BJ (cell line): ENCODE results near the gene ISY1. TPM values are rescaled to one million over a fixed set of nuclear protein-coding genes. Genes with fewer than 3 reads are reported as not detected.
"Not testable (repeated sequence)": the region's sequence is repeated elsewhere in the genome, so short reads cannot be mapped to it uniquely, and the experiment has no call there.

Source experiments
- CTCF ChIA-PET: fragments of 350-600 bp; formaldehyde crosslinking; extraction: SDS; loops from one replicate; lab custom pipeline; 2021; ENCODE audit warnings: antibody characterized with exemption, inconsistent platforms; lab: Yijun Ruan, JAX
- POLR2A ChIA-PET: fragments of 300-600 bp; sonication (Branson Sonifier 250); formaldehyde crosslinking; extraction: SDS; loops from one replicate; lab custom pipeline; 2021; ENCODE audit warnings: antibody characterized with exemption; lab: Charles Lee
- DNase-seq: peaks from one replicate; pipeline ENCODE4 v3.0.0-alpha.2; 2011; ENCODE audit warnings: low read depth
- H3K27me3 ChIP-seq: 2 replicates; pipeline ENCODE4 v1.6.0; 2011; ENCODE audit warnings: low read length; ENCODE audit not compliant: control insufficient read depth, insufficient read depth
- H3K36me3 ChIP-seq: 2 replicates; pipeline ENCODE4 v1.5.1; 2011; ENCODE audit warnings: low read length; ENCODE audit not compliant: control insufficient read depth, insufficient read depth
- H3K4me3 ChIP-seq: 2 replicates; pipeline ENCODE4 v1.5.1; 2011; ENCODE audit warnings: low read depth, mild to moderate bottlenecking, control low read depth, low read length
- CTCF ChIP-seq: IDR thresholded peaks from 2 replicates; pipeline ENCODE4 v1.5.1; 2011; ENCODE audit warnings: low read depth, mild to moderate bottlenecking, control low read depth, inconsistent platforms, low read length, moderate library complexity; ENCODE audit not compliant: insufficient read depth
- polyA plus RNA-seq: library from polyadenylated mRNA; depleted of rRNA; stranded (reverse); fragments of >200 nt; gene quantifications from 2 replicates; pipeline ENCODE4 v1.2.3, GENCODE V29; 2011

Gene ISY1
- polyA plus RNA-seq, 1 experiment, result 34.2 TPM

GRCh38 chr3:129114455-129114854 is 46.4 kb downstream of the ISY1 start:
- DNase-seq, result no peak
- Histone ChIP-seq H3K36me3 (peaks cover 9% of the 10 kb centered on the region), H3K4me3 (no peak overlapping the region), H3K27me3 (no peaks in the 10 kb centered on the region)
- POLR2A ChIA-PET, result no interaction called here
- TF ChIP-seq CTCF, result no peak
- CTCF ChIA-PET, result interaction anchor here (1.7 kb wide), 1 partner anchor 131 kb away, joined by 3 read pairs; no protein-coding TSS in a partner anchor

GRCh38 chr3:129112308-129113052 is 48.4 kb downstream of the ISY1 start:
- Histone ChIP-seq H3K4me3 (no peak overlapping the region), H3K27me3 (no peaks in the 10 kb centered on the region), H3K36me3 (peaks cover 8% of the 10 kb centered on the region)
- DNase-seq, result no peak
- POLR2A ChIA-PET, result interaction anchor here (0.7 kb wide), 1 partner anchor 137 kb away, joined by 10 read pairs; no protein-coding TSS in a partner anchor
- no peak for TF ChIP-seq CTCF
- CTCF ChIA-PET, result no interaction called here

GRCh38 chr3:129111076-129111780 is 49.6 kb downstream of the ISY1 start:
- DNase-seq, POLR2A ChIA-PET, H3K4me3 ChIP-seq, H3K36me3 ChIP-seq, CTCF ChIA-PET, H3K27me3 ChIP-seq: not testable (repeated sequence)

- DNase-seq, result no peak
- ChIA-PET POLR2A (no interaction called here), CTCF (interaction anchor here (0.8 kb wide), 1 partner anchor 55 kb away, joined by 5 read pairs; no protein-coding TSS in a partner anchor)
- Histone ChIP-seq H3K27me3 (no peaks in the 10 kb centered on the region), H3K4me3 (no peak overlapping the region), H3K36me3 (peaks cover 7% of the 10 kb centered on the region; the same call in 1 of the 2 replicates)
- TF ChIP-seq CTCF, result no peak
Observed at GRCh38 chr3:129107793-129108192, 53.1 kb downstream of the ISY1 start.

GRCh38 chr3:129106866-129107565 is 53.8 kb downstream of the ISY1 start:
- no peak for DNase-seq
- no peaks in the 10 kb centered on the region for H3K27me3 ChIP-seq
- H3K4me3 ChIP-seq, result no peak overlapping the region
- H3K36me3 ChIP-seq, result peaks cover 7% of the 10 kb centered on the region; the same call in 1 of the 2 replicates
- POLR2A ChIA-PET, result no interaction called here
- TF ChIP-seq CTCF, result no peak
- CTCF ChIA-PET, result interaction anchor here (0.8 kb wide), 1 partner anchor 54 kb away, joined by 5 read pairs; no protein-coding TSS in a partner anchor
